Right renal cortex interstitium (tissue), 3 donors: ENCODE measurements around the gene WSCD1. TPM values are rescaled to one million over a fixed set of nuclear protein-coding genes. Genes with fewer than 3 reads are reported as not detected.

ENCODE experiments used
- DNase-seq, 3 donors: peaks; one replicate each; pipeline ENCODE4 v3.0.0-alpha.2; 2013; ENCODE audit warnings: low read depth in 3 of 3, low spot score in 2 of 3
- polyA plus RNA-seq, 3 donors: library from polyadenylated mRNA; unstranded; fragments of 120-200 nt; gene quantifications; one replicate each; pipeline ENCODE4 v1.2.1, GENCODE V29; 2013; ENCODE audit not compliant: insufficient read length in 3 of 3

WSCD1 gene
- polyA plus RNA-seq, 3 donors: 13.4 to 16.5 (median 14.6) TPM

DNA sequence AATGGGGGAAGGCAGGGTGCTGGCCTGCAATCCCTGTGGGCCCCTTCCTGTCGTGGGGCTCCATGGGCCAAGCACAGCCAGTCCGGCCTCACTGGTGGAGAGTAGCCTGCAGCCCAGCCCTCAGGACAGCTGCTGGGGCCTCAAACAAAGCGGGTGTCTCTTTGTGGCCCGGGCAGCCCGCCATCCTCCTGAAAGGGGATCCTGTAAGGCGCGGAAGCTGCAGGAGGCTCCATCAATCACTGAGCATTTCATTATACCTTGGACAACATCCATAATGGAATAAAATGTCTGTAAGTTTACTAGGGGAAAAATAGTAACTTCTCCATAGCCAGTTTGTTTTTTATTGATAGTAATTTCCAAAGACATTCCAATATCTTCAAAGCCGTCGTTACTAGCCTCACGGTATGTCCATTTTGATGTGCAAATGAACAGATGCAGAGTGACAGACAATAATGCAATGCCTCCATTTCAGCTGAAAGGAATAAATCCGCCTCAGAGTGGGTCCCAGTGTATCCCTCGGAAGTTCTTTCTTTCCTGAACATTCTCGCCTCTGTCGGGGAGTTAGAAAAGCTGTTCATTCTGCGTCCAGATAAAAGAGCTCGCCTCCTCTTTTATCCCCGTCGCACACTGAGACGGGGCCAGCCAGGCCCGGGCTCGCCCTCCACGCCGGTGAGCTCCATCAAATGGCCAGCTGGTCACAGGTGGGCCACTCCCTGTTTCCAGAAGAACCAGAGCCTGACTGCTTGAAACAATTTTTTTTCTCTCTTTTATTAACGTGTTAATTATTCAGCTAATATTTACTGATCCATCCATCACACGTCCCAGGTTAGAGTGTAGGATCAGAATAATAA lies 14.4 kb downstream of the WSCD1 start:
- no peak for DNase-seq

GRCh38 chr17:6085812-6086211 lies 15.6 kb downstream of the WSCD1 start:
- DNase-seq: no peak

DNA sequence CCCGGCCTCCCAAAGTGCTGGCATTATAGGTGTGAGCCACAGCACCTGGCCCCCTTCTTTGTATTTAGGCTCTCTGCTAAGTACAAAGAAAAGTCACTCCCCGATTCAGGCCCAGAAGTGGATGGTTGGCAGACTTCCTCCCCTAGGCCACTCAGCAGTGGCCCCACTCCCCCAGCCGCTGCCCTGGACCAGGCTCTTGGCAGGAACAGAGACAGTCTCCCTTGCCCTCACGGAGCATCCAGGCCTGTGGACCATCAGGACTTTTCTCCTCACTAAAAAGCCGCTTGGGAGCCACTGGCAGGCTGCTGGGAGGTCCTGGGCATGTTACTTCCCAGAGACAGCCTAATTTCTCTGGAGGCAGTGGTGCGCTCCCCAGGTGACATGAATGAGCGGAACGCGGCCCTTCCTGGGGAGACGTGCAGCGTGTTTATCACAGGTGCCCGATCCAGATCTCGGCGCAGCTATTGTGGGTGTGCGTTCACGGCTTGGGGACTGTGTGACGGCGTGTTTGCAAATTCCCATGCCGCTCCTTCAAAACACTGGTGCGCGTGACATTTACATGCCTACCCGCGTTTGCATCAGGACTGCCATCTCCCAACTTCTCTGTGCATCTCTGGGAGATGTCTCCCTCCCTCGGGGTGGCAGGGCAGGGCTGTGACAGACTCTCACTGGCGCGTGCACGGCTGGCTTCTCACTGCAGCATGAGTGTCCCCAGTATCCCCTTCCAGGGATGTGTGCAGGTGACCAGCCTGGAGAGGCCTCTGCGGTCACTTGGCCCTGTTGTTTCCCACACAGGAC lies 16.6 kb downstream of the WSCD1 start:
- DNase-seq: no peak

GRCh38 chr17:6088141-6088540 lies 18.0 kb downstream of the WSCD1 start:
- no peak for DNase-seq

- DNase-seq: no peak
Observed at GRCh38 chr17:6090253-6090652, 20.1 kb downstream of the WSCD1 start.

DNA sequence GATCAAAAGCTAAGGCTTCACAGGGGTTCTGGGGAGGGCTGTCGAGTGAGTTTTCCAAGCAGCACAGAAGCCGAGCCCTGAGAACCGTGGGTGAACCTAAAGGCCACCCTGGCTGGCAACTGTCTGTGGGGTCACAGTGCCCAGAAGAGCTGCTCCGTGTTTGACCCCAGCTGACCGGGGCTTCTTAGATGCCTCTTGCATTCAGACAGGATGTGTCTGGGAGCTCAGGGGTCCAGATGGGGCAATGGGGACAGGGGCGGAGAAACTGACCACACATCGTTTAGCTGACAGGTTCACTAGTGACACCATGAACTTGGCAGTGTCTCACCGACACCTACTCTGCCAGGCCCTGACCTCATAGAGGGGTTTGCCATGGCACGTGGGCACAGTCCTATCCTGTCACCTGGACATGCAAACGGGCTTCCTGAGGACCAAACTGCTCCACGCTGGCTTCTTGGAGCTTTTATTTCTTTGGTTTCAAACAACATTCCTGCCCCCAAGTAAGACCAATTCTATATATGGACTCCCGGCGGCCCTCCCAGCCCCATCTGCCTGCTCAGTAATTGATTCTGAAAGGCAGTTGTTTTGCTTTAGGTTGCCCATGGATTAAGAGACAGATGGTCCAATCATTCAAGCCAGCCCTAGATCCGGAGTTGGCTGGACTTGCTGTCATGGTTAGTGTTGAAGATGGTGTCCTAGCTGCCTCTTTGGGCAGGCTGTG lies 22.2 kb downstream of the WSCD1 start:
- no peak for DNase-seq

DNA sequence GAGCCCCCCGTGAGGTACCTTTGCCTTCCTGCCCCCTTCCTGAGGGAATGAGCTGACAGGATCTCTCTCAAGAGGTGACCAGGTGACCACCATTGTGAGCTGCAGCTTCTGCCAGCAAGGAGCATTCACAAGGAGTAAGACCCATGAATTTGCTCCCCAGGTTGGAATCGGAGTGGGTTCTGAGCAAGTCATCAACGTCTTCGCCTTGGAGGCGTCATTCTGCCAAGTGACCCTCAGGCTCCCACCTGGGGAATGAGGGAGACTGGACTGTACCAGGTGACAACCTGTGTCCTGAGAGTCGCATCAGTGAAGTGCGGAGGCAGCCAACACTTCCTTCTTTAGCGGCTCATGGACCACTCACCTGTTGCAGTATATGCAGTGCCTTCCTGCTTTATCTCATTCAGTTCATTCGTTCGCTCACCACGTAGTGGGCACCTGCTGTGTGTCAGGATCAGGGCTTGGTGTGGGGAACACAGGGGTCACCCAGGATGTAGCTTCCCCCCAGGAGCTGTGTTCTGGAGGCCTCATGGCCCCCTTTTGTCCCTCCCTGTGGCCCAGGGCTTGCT lies 22.8 kb downstream of the WSCD1 start:
- DNase-seq: no peak

DNA sequence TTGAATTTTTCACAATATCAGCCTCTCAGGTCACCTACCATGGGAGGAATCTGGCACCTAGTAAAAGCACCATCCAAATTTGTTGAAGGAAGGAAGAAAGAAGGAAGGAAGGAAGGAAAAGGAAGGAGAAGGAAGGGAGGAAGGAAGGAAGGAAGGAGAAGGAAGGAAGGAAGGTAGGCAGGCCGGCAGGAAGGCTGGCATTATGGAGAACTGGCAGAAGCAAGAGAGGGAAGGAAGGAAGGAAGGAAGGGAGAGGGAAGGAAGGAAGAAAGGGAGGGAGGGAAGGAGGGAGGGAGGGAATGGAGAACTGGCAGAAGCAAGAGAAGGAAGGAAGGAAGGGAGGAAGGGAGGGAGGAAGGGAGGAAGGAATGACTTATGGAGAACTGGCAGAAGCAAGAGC lies 24.3 kb downstream of the WSCD1 start:
- DNase-seq: no peak

- no peak for DNase-seq
Observed at GRCh38 chr17:6094926-6095325, 24.7 kb downstream of the WSCD1 start.

GRCh38 chr17:6095501-6095900 lies 25.3 kb downstream of the WSCD1 start:
- DNase-seq: no peak

DNA sequence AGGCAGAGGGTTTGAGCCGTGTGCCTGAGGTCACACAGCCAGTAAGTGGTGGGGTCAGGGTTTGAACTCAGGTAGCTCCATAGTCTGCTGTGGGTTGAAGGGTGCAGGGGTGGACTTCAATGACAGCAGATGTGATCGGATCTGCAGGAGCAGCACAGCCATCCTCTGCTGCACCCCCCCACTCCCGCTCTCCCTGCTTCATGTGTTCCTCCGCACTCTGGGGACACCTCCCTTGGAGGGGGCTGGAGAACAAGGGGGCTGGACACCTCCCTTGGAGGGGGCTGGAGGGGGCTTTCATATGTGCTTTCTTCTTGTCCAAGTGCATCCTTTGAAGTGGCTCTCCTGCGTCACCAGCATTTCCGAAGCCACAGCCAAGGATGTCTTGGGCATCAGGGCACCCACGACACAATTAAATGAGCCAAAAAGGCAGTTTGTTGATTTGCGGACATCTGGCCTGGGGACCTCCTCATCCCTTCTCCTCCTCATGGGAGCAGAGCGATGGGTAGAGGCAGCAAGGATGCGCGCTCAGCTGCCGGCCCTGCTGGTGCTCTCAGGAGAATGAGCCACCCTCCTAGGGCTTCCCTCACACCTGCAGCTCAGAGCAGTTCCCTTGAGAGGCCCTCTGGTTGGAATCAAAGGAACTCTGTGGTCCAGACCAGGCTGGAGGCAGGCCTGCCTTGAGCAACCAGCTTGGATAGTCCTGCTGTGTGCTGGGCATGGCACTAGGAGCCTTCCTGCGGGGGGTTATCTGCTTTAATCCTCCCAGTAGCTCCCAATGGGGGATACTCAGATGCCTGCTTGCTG lies 26.2 kb downstream of the WSCD1 start:
- DNase-seq: no peak

DNA sequence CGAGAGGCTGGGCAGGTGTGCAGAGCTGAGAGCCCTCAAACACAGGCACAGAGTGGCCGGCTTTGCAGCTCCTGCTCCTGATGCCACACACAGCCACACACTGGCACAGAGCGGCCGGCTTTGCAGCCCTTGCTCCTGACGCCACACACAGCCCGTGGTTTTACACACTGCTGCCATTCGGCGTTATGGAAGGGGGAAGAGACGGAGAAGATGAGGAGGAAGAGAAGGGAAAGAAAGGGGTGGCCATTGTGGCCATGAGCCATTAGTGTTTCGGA lies 26.8 kb downstream of the WSCD1 start:
- no peak for DNase-seq

DNA sequence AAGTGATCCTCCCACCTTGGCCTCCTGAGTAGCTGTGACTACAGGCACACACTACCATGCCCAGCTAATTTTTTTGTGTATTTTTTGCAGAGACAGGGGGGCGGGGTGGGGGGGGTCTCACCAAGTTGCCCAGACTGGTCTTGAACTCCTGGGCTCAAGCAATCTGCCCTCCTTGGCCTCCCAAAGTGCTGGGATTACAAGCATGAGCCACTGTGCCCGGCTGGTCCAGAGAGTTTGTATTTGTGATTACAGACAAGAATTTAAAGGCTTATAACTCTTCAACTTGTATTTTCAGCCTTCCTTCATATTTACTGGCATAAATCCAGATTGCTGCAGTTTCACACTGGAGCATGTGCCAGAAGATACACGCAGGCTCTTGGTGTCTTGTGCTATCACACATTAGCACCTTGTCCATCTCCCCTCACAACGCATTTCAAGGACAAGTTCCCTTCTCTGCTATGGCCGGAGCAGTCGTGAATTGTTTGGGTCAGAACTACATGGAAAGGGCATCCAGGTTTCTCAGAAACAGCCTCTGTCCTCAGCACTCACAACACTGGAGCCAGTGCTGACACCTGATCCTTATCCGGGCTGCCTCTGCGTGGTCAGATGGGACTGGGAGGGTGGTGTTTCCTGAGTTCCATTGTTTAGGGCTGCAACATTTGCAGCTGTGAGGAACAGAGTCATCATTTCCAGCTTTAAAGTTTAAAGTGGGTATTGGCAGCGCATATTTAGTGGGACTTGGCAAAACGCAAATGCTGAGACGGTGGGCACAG lies 28.1 kb downstream of the WSCD1 start:
- peak in 1 of 3 donors; percentile 15 for DNase-seq

DNA sequence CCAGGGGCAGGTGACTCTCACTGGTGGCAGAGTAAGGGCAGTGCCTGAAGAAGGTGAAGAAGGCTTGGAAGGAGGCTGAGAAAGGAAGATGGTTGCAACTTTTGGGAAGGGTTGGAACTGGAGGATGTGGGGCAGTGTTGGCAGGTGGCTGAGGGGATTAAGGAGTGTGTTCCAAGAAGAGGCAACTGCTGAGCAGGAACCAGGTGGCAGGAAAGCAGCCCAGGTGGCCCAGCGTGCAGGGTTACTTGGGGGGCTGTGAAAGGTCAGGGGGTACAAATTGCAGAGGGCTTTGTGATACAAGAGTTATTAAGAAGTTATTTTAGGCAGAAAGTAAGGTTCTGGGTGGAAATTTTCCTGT lies 28.6 kb downstream of the WSCD1 start:
- no peak for DNase-seq

- DNase-seq: no peak
Observed at GRCh38 chr17:6099492-6099891, 29.3 kb downstream of the WSCD1 start.

GRCh38 chr17:6100146-6100545 lies 30.0 kb downstream of the WSCD1 start:
- DNase-seq: no peak

DNA sequence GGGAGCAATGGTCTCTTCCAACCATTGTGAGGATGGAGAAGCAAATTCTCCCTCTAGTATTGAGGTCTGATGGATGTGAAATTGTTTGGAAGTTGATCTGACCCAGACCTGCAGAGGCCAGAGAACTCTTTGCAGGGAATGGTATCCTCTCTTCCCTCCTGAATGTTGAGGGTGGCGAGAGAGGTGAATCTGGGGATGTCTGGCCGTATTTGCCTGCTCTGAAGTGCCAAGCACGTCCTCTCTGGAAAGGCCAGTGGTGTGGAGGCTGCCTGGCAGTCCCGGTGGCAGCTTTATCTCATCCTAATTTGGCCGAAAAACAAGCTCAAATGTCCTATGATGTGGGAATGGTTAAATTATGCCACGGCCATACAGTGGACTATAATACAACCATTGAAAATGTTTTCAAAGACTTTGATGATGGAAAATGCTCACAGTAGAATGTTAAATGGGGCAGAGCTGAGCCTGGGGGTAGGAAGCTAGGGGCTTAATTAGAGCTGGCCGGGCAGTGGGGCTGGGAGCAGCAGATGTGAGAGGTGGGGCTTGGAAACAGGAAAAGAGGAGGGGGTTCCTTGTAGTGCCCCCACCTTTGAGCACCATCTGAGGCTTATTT lies 30.8 kb downstream of the WSCD1 start:
- no peak for DNase-seq

GRCh38 chr17:6101706-6102105 lies 31.5 kb downstream of the WSCD1 start:
- no peak for DNase-seq

GRCh38 chr17:6102615-6103014 lies 32.4 kb downstream of the WSCD1 start:
- no peak for DNase-seq
